ENCODE data around the gene SPAG16. TPM values are rescaled to one million over a fixed set of nuclear protein-coding genes. Genes with fewer than 3 reads are reported as not detected.

SPAG16 gene
- total and polyA plus RNA-seq, 4 donors = 8.7 to 90.6 (median 21.6) TPM

GRCh38 chr2:214247531-214247930 lies 963.3 kb downstream of the SPAG16 start:
- Histone ChIP-seq H3K27ac (ENCODE audit: low read depth in 1 of 2, low read length in 1 of 2) (no peak overlapping the region), H3K9me3 (ENCODE audit: control insufficient read depth in 4 of 4, insufficient read depth in 3 of 4, low read length in 3 of 4) (no peaks in the 10 kb centered on the region), H3K27me3 (ENCODE audit: control insufficient read depth in 3 of 3, insufficient read depth in 3 of 3, low read length in 2 of 3) (no peaks in the 10 kb centered on the region), H3K9ac (ENCODE audit: insufficient read depth in 1 of 2, low read length in 2 of 2) (no peak overlapping the region), H3K36me3 (ENCODE audit: control insufficient read depth in 4 of 4, insufficient read depth in 4 of 4, low read length in 4 of 4) (no peaks in the 10 kb centered on the region), H3K4me1 (ENCODE audit: control insufficient read depth in 5 of 5, insufficient read depth in 5 of 5, low read length in 5 of 5) (no peaks in the 10 kb centered on the region), H3K4me3 (no peak overlapping the region)
- TF ChIP-seq, protein P1, sequence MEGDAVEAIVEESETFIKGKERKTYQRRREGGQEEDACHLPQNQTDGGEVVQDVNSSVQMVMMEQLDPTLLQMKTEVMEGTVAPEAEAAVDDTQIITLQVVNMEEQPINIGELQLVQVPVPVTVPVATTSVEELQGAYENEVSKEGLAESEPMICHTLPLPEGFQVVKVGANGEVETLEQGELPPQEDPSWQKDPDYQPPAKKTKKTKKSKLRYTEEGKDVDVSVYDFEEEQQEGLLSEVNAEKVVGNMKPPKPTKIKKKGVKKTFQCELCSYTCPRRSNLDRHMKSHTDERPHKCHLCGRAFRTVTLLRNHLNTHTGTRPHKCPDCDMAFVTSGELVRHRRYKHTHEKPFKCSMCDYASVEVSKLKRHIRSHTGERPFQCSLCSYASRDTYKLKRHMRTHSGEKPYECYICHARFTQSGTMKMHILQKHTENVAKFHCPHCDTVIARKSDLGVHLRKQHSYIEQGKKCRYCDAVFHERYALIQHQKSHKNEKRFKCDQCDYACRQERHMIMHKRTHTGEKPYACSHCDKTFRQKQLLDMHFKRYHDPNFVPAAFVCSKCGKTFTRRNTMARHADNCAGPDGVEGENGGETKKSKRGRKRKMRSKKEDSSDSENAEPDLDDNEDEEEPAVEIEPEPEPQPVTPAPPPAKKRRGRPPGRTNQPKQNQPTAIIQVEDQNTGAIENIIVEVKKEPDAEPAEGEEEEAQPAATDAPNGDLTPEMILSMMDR (IDR thresholded peaks at IDR 0.05; ENCODE audit: control extremely low read depth, extremely low read depth) = no peak
- ATAC-seq (ENCODE audit: insufficient read depth, low FRiP score) (no peak), DNase-seq (no peak)
- 83 to 85% methylated on average over 3 of the region's 3 CpGs for WGBS, 2 donors

- Histone ChIP-seq H3K4me3 (no peak overlapping the region), H3K36me3 (ENCODE audit: control insufficient read depth in 4 of 4, insufficient read depth in 4 of 4, low read length in 4 of 4) (no peaks in the 10 kb centered on the region), H3K9ac (ENCODE audit: insufficient read depth in 1 of 2, low read length in 2 of 2) (no peak overlapping the region), H3K27me3 (ENCODE audit: control insufficient read depth in 3 of 3, insufficient read depth in 3 of 3, low read length in 2 of 3) (no peaks in the 10 kb centered on the region), H3K9me3 (ENCODE audit: control insufficient read depth in 4 of 4, insufficient read depth in 3 of 4, low read length in 3 of 4) (no peaks in the 10 kb centered on the region), H3K27ac (ENCODE audit: low read depth in 1 of 2, low read length in 1 of 2) (no peak overlapping the region), H3K4me1 (ENCODE audit: control insufficient read depth in 5 of 5, insufficient read depth in 5 of 5, low read length in 5 of 5) (no peaks in the 10 kb centered on the region)
- TF ChIP-seq, protein P1 (IDR thresholded peaks at IDR 0.05; ENCODE audit: control extremely low read depth, extremely low read depth) = no peak
- ATAC-seq (ENCODE audit: insufficient read depth, low FRiP score) (no peak), DNase-seq (no peak)
- 60 to 76% methylated on average over 1 of the region's 1 CpG for WGBS, 2 donors
Measured at GRCh38 chr2:214255046-214255445, 970.8 kb downstream of the SPAG16 start.

DNA sequence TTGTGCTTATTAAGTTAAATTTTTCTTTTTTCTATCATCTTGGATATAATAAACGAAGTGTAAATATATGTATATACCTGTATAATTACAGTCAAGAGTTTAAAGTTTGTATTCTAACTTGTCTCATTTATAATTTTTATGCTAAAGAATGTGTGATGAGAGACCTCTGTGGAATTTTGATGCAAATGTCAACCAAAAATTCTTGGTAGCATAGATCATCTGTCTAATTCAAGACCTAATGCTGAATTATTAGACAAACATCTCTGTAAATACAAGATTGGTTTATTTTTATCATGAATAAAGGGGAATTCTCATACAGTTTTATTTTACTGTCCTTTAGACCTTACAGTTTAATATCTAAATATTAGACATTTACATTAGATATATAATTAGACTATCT lies 977.4 kb downstream of the SPAG16 start:
- Histone ChIP-seq H3K27ac (ENCODE audit: low read depth in 1 of 2, low read length in 1 of 2) (no peak overlapping the region), H3K36me3 (ENCODE audit: control insufficient read depth in 4 of 4, insufficient read depth in 4 of 4, low read length in 4 of 4) (no peaks in the 10 kb centered on the region), H3K4me1 (ENCODE audit: control insufficient read depth in 5 of 5, insufficient read depth in 5 of 5, low read length in 5 of 5) (no peaks in the 10 kb centered on the region), H3K9me3 (ENCODE audit: control insufficient read depth in 4 of 4, insufficient read depth in 3 of 4, low read length in 3 of 4) (no peaks in the 10 kb centered on the region), H3K27me3 (ENCODE audit: control insufficient read depth in 3 of 3, insufficient read depth in 3 of 3, low read length in 2 of 3) (no peaks in the 10 kb centered on the region), H3K9ac (ENCODE audit: insufficient read depth in 1 of 2, low read length in 2 of 2) (no peak overlapping the region), H3K4me3 (no peak overlapping the region)
- TF ChIP-seq, protein P1 (IDR thresholded peaks at IDR 0.05; ENCODE audit: control extremely low read depth, extremely low read depth) = no peak
- DNase-seq (no peak), ATAC-seq (ENCODE audit: insufficient read depth, low FRiP score) (no peak)
- WGBS, 2 donors = 77 to 87% methylated on average over 1 of the region's 1 CpG

- Histone ChIP-seq H3K9me3 (ENCODE audit: control insufficient read depth in 4 of 4, insufficient read depth in 3 of 4, low read length in 3 of 4) (no peaks in the 10 kb centered on the region), H3K9ac (ENCODE audit: insufficient read depth in 1 of 2, low read length in 2 of 2) (no peak overlapping the region), H3K36me3 (ENCODE audit: control insufficient read depth in 4 of 4, insufficient read depth in 4 of 4, low read length in 4 of 4) (no peaks in the 10 kb centered on the region), H3K4me3 (no peak overlapping the region), H3K4me1 (ENCODE audit: control insufficient read depth in 5 of 5, insufficient read depth in 5 of 5, low read length in 5 of 5) (no peaks in the 10 kb centered on the region), H3K27ac (ENCODE audit: low read depth in 1 of 2, low read length in 1 of 2) (no peak overlapping the region), H3K27me3 (ENCODE audit: control insufficient read depth in 3 of 3, insufficient read depth in 3 of 3, low read length in 2 of 3) (no peaks in the 10 kb centered on the region)
- WGBS, 2 donors = 62 to 72% methylated on average over 1 of the region's 1 CpG
- ATAC-seq (ENCODE audit: insufficient read depth, low FRiP score) (no peak), DNase-seq (no peak)
- TF ChIP-seq, protein P1 (IDR thresholded peaks at IDR 0.05; ENCODE audit: control extremely low read depth, extremely low read depth) = no peak
Measured at GRCh38 chr2:214264171-214264570, 979.9 kb downstream of the SPAG16 start.

All from lung (tissue), 12 donors.